ENCODE measurements around the gene RNU2-63P.

DNA sequence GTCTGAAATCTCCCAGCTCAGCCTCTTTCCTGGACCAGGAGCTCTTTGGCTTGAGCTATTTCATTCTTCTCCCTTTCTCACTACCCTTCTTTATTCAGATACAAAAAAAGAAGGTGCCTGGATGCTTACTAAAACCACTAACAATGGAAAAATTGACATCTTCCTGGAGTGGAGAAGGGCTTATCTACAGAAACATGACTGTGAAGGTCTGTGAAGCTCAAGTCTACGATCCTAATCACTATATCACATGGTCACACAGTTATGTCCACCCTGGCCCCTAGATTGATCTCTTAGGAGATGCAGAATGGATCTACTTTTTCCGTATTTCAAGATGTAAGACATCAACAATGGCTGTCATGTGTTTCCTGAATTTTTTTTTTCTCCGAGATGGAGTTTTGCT lies 44.9 kb upstream of the RNU2-63P start:
- TF ChIP-seq FOXP2 (optimal IDR thresholded peaks at IDR 0.05; ENCODE audit: control extremely low read depth, extremely low read length, insufficient read depth) = no peak
- TF ChIP-seq POLR2AphosphoS5 (IDR thresholded peaks at IDR 0.05; ENCODE audit: borderline replicate concordance, low read depth, low read length) = no peak
- TF ChIP-seq EZH2 (IDR thresholded peaks at IDR 0.05) = no peak
